DOHH2 (cell line): Measurements from ENCODE around the gene SF3B1.

ENCODE experiments used
- EZH2phosphoT487 ChIP-seq: fragments of 200-600 bp; sonication (generic); IDR thresholded peaks from 2 replicates; pipeline ENCODE4 v1.6.1; 2017; ENCODE audit warnings: borderline replicate concordance, mild to moderate bottlenecking, antibody characterized with exemption, low read length, moderate library complexity, mixed read lengths
- TF ChIP-seq, protein P1 (sequence below): fragments of 200-600 bp; sonication (generic); IDR thresholded peaks from one replicate; pipeline ENCODE4 v1.5.1; 2014; ENCODE audit warnings: antibody characterized with exemption, mild to moderate bottlenecking, low read depth, low read length; ENCODE audit not compliant: poor library complexity, severe bottlenecking

DNA sequence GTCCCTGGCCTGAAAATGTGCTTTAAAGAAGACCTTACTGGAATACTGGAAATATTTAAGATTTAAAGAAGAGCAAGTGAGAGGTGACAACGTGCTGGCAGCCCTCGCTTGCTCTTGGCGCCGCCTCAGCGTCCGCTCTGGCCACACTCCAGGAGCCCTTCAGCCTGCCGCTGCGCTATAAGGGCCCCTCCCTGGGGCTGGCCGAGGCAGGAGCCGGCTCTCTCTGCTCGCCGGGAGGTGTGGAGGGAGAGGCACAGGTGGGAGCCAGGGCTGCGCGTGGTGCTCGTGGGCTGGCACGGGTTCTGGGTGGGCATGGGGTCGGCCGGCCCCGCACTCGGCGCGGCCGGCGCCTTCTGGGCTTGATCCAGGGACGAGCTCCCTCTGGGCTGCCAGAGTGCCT is 15.6 kb upstream of the SF3B1 start:
- TF ChIP-seq, protein P1, sequence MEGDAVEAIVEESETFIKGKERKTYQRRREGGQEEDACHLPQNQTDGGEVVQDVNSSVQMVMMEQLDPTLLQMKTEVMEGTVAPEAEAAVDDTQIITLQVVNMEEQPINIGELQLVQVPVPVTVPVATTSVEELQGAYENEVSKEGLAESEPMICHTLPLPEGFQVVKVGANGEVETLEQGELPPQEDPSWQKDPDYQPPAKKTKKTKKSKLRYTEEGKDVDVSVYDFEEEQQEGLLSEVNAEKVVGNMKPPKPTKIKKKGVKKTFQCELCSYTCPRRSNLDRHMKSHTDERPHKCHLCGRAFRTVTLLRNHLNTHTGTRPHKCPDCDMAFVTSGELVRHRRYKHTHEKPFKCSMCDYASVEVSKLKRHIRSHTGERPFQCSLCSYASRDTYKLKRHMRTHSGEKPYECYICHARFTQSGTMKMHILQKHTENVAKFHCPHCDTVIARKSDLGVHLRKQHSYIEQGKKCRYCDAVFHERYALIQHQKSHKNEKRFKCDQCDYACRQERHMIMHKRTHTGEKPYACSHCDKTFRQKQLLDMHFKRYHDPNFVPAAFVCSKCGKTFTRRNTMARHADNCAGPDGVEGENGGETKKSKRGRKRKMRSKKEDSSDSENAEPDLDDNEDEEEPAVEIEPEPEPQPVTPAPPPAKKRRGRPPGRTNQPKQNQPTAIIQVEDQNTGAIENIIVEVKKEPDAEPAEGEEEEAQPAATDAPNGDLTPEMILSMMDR, result no peak
- no peak for TF ChIP-seq EZH2phosphoT487
